ENCODE measurements around the gene DBP.

- no peak for TF ChIP-seq ZNF530 (tag by site-specific recombination; IDR thresholded peaks at IDR 0.05; ENCODE audit: low read depth)
- TF ChIP-seq KLF16 (tag by site-specific recombination; IDR thresholded peaks at IDR 0.05): no peak
- no peak for TF ChIP-seq CTCF (tag by site-specific recombination; IDR thresholded peaks at IDR 0.05)
- no peak for TF ChIP-seq BCL11A (tag by site-specific recombination; IDR thresholded peaks at IDR 0.05; ENCODE audit: low read depth)
- TF ChIP-seq ZFP37 (tag by site-specific recombination; IDR thresholded peaks at IDR 0.05): no peak
- no peak for TF ChIP-seq ZNF513 (tag by site-specific recombination; IDR thresholded peaks at IDR 0.05)
- TF ChIP-seq ZNF391 (tag by site-specific recombination; IDR thresholded peaks at IDR 0.05; ENCODE audit: borderline replicate concordance, low read depth): no peak
- no peak for TF ChIP-seq ZBTB11 (tag by site-specific recombination; conservative IDR thresholded peaks at IDR 0.05; ENCODE audit: low read depth)
Measured at GRCh38 chr19:48686088-48686487, 48.9 kb upstream of the DBP start.
